ENCODE measurements around the gene EED. TPM values are rescaled to one million over a fixed set of nuclear protein-coding genes. Genes with fewer than 3 reads are reported as not detected.

EED gene
- total and polyA plus RNA-seq, 4 donors, result 11.1 to 40.2 (median 16.5) TPM

DNA sequence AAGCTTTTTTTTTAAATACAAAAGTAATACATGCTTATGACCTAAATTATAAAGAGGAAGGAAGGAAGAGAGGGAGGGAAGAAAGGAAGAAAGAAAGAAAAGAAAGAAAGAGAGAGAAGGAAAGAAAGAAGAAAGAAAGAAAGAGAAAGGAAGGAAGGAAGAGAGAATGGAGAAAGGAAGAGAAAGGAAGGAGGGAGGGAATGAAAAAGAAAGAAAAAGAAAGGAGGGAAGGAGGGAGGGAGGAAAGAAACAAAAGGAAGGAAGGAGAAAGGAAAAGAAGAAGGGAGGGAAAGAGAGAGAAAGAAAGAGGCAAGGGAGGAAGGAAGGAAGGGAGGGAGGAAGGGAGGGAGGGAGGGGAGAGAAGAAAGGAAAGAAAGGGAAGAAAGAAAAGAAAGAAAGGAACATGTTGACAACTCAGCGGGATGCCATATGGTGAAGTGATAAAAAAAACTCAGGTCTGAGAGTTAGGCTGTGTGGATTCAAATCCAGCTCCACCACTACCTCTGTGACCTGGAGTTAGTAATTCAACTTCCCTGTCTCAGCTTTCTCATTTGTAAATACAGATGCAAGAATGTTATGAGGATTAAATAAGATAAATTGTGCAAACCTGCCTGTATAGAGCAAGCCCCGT, 9.6 kb upstream of the EED start:
- no peak for DNase-seq

DNA sequence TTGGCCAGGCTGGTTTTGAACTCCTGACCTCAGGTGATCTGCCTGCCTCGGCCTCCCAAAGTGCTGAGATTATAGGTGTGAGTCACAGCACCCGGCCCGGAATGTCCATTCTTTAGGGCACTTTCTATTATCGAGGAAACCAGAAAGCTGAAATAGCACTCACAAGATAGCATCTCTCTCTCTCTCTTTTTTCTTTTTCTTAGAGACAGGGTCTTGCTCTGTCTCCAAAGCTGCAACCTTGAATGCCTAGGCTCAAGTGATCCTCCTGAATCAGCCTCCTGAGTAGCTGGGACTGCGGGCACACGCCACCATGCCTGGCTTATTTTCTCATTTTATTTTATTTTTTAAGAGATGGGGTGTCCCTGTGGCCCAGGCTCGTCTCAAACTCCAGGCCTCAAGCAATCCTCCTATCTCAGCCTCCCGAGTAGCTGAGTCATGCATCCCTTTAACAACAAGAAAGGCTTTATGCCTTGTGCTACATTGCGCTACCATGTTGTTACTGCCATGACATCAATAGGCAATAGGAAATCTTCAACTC, 7.2 kb upstream of the EED start:
- H3K36me3 ChIP-seq (ENCODE audit: control insufficient read depth in 4 of 4, insufficient read depth in 4 of 4, low read length in 4 of 4), result no peaks in the 10 kb centered on the region
- WGBS, 2 donors, result 88 to 97% methylated on average over 9 of the region's 9 CpGs
- H3K27me3 ChIP-seq (ENCODE audit: control insufficient read depth in 3 of 3, insufficient read depth in 3 of 3, low read length in 2 of 3), result peaks cover 0 to 6% (median 0%) of the 10 kb centered on the region in 3 donors
- no peak overlapping the region for H3K27ac ChIP-seq (ENCODE audit: low read depth in 1 of 2, low read length in 1 of 2)
- TF ChIP-seq, protein P1, sequence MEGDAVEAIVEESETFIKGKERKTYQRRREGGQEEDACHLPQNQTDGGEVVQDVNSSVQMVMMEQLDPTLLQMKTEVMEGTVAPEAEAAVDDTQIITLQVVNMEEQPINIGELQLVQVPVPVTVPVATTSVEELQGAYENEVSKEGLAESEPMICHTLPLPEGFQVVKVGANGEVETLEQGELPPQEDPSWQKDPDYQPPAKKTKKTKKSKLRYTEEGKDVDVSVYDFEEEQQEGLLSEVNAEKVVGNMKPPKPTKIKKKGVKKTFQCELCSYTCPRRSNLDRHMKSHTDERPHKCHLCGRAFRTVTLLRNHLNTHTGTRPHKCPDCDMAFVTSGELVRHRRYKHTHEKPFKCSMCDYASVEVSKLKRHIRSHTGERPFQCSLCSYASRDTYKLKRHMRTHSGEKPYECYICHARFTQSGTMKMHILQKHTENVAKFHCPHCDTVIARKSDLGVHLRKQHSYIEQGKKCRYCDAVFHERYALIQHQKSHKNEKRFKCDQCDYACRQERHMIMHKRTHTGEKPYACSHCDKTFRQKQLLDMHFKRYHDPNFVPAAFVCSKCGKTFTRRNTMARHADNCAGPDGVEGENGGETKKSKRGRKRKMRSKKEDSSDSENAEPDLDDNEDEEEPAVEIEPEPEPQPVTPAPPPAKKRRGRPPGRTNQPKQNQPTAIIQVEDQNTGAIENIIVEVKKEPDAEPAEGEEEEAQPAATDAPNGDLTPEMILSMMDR (IDR thresholded peaks at IDR 0.05; ENCODE audit: control extremely low read depth, extremely low read depth), result no peak
- no peak overlapping the region for H3K4me3 ChIP-seq
- DNase-seq, result no peak
- no peaks in the 10 kb centered on the region for H3K4me1 ChIP-seq (ENCODE audit: control insufficient read depth in 5 of 5, insufficient read depth in 5 of 5, low read length in 5 of 5)
- no peak overlapping the region for H3K9ac ChIP-seq (ENCODE audit: insufficient read depth in 1 of 2, low read length in 2 of 2)
- no peak for ATAC-seq (ENCODE audit: insufficient read depth, low FRiP score)
- H3K9me3 ChIP-seq (ENCODE audit: control insufficient read depth in 4 of 4, insufficient read depth in 3 of 4, low read length in 3 of 4), result no peaks in the 10 kb centered on the region

More for the DNA sequence above, 9.6 kb upstream of the EED start:
- no peak overlapping the region for H3K9ac ChIP-seq (ENCODE audit: insufficient read depth in 1 of 2, low read length in 2 of 2)
- H3K4me1 ChIP-seq (ENCODE audit: control insufficient read depth in 5 of 5, insufficient read depth in 5 of 5, low read length in 5 of 5), result no peaks in the 10 kb centered on the region
- H3K36me3 ChIP-seq (ENCODE audit: control insufficient read depth in 4 of 4, insufficient read depth in 4 of 4, low read length in 4 of 4), result no peaks in the 10 kb centered on the region
- TF ChIP-seq, protein P1 (IDR thresholded peaks at IDR 0.05; ENCODE audit: control extremely low read depth, extremely low read depth), result no peak
- 65 to 78% methylated on average over 2 of the region's 2 CpGs for WGBS, 2 donors
- H3K27ac ChIP-seq (ENCODE audit: low read depth in 1 of 2, low read length in 1 of 2), result no peak overlapping the region
- H3K9me3 ChIP-seq (ENCODE audit: control insufficient read depth in 4 of 4, insufficient read depth in 3 of 4, low read length in 3 of 4), result no peaks in the 10 kb centered on the region
- no peak overlapping the region for H3K4me3 ChIP-seq
- ATAC-seq (ENCODE audit: insufficient read depth, low FRiP score), result no peak
- H3K27me3 ChIP-seq (ENCODE audit: control insufficient read depth in 3 of 3, insufficient read depth in 3 of 3, low read length in 2 of 3), result peaks cover 0 to 6% (median 0%) of the 10 kb centered on the region in 3 donors

DNA sequence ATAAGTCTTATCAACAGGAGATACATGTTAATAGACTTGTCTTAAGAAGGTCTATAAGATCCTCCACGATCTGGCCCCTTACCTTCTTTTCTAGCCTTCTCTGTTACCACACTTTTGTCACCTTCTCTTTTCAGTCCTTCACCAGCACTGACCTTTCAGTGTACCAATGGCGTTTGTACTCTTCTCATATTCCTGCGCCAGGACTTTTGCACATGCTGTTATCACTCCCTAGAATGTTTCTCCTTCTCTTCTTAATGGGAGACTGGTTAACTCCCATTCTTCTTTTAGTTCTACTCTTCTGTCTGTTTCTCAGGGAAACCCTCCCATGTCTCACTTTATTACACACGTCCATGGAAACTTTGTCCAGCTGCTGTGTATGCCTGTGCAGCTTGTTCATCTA, 4.4 kb upstream of the EED start:
- Histone ChIP-seq H3K9me3 (ENCODE audit: control insufficient read depth in 4 of 4, insufficient read depth in 3 of 4, low read length in 3 of 4) (no peaks in the 10 kb centered on the region), H3K9ac (ENCODE audit: insufficient read depth in 1 of 2, low read length in 2 of 2) (no peak overlapping the region), H3K27me3 (ENCODE audit: control insufficient read depth in 3 of 3, insufficient read depth in 3 of 3, low read length in 2 of 3) (peaks cover 0 to 6% (median 0%) of the 10 kb centered on the region in 3 donors), H3K4me3 (no peak overlapping the region), H3K36me3 (ENCODE audit: control insufficient read depth in 4 of 4, insufficient read depth in 4 of 4, low read length in 4 of 4) (no peaks in the 10 kb centered on the region), H3K27ac (ENCODE audit: low read depth in 1 of 2, low read length in 1 of 2) (no peak overlapping the region), H3K4me1 (ENCODE audit: control insufficient read depth in 5 of 5, insufficient read depth in 5 of 5, low read length in 5 of 5) (peaks cover 0 to 5% (median 0%) of the 10 kb centered on the region in 5 donors)
- no peak for DNase-seq
- ATAC-seq (ENCODE audit: insufficient read depth, low FRiP score), result no peak
- TF ChIP-seq, protein P1 (IDR thresholded peaks at IDR 0.05; ENCODE audit: control extremely low read depth, extremely low read depth), result no peak
- 85 to 88% methylated on average over 4 of the region's 4 CpGs for WGBS, 2 donors

Data from lung (tissue), 12 donors.